IMR-90 (cell line): ENCODE data around the gene RNPEP.

Source experiments
- CTCF ChIP-seq: conservative IDR thresholded peaks from 2 replicates; pipeline ENCODE4 v1.5.1; 2012; ENCODE audit warnings: mild to moderate bottlenecking, low read depth, low read length, improper control_type of control experiment
- MXI1 ChIP-seq: IDR thresholded peaks from 2 replicates; pipeline ENCODE4 v1.6.1; 2012; ENCODE audit warnings: low read depth, mild to moderate bottlenecking, low read length, moderate library complexity, borderline replicate concordance
- POLR2A ChIP-seq: IDR thresholded peaks from 2 replicates; pipeline ENCODE4 v1.6.1; 2012; ENCODE audit warnings: mild to moderate bottlenecking, low read depth, low read length
- SMC3 ChIP-seq: fragments of 150-350 bp; IDR thresholded peaks from 2 replicates; pipeline ENCODE4 v1.6.1; 2016; ENCODE audit warnings: low read depth, mild to moderate bottlenecking, antibody characterized with exemption, low read length, moderate library complexity

DNA sequence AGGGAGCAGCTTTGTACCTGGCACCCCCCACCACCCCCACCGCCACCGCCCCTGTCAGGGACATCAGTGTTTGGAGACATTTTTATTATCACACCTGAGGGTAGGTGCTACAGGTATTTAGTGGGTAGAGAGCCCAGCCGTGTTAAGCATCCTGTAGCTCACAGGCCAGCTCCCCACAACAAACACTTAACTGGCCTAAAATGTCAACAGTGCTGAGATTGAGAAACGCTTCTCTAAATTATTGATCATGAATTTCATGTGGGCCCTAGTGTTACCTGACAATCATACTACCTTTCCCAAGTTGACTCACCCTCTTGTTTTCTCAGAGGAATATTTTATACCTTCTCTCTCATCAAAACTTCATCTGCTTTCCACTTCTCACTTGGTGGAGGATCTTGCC, 49.3 kb downstream of the RNPEP start:
- TF ChIP-seq CTCF (no peak), MXI1 (no peak), SMC3 (no peak), POLR2A (no peak)
